Sigmoid colon (tissue), 7 donors: ENCODE data around the gene TMEM40. TPM values are rescaled to one million over a fixed set of nuclear protein-coding genes. Genes with fewer than 3 reads are reported as not detected.
"Not testable (repeated sequence)": the region's sequence is repeated elsewhere in the genome, so short reads cannot be mapped to it uniquely, and the experiment has no call there.

ENCODE experiments used
- DNase-seq: peaks from one replicate; pipeline ENCODE4 v3.0.0-alpha.2; 2019
- H3K27ac ChIP-seq, 4 donors: fragments of 200-600 bp; sonication (generic); one replicate each; pipeline ENCODE4 v1.5.1; 2016 to 2019; ENCODE audit warnings: mild to moderate bottlenecking in 1 of 4
- H3K27me3 ChIP-seq, 3 donors: fragments of 200-600 bp; sonication (generic); one replicate each; pipeline ENCODE4 v1.5.1; 2019; ENCODE audit warnings: mild to moderate bottlenecking in 1 of 3
- H3K36me3 ChIP-seq, 4 donors: fragments of 200-600 bp; sonication (generic); one replicate each; pipeline ENCODE4 v1.5.1; 2016 to 2019
- H3K4me1 ChIP-seq, 4 donors: fragments of 200-600 bp; sonication (generic); one replicate each; pipeline ENCODE4 v1.5.1; 2017 to 2019
- H3K4me3 ChIP-seq, 4 donors: fragments of 200-600 bp; sonication (generic); one replicate each; pipeline ENCODE4 v1.5.1; 2017 to 2019; ENCODE audit warnings: mild to moderate bottlenecking in 2 of 4, moderate library complexity in 1 of 4
- H3K9me3 ChIP-seq, 4 donors: fragments of 200-600 bp in 3 of 4; sonication (generic) in 3 of 4; one replicate each; pipeline versions ENCODE4 v1.5.1 to v1.6.1; 2013 to 2019
- EP300 ChIP-seq, 4 donors: sonication (generic); formaldehyde crosslinking; IDR thresholded peaks; one replicate each; pipeline ENCODE4 v1.6.1; 2017; ENCODE audit warnings: antibody characterized with exemption in 4 of 4
- POLR2A ChIP-seq, 2 donors: fragments of 450-650 bp; IDR thresholded peaks; one replicate each; pipeline ENCODE4 v1.6.1; 2016; ENCODE audit warnings: antibody characterized with exemption in 2 of 2, mild to moderate bottlenecking in 2 of 2, moderate library complexity in 2 of 2
- POLR2AphosphoS5 ChIP-seq, 4 donors: sonication (generic); formaldehyde crosslinking; IDR thresholded peaks; one replicate each; pipeline ENCODE4 v1.6.1; 2017; ENCODE audit warnings: antibody characterized with exemption in 4 of 4
- WGBS, 2 donors: extraction: QIAGEN DNeasy Blood & Tissue Kit; methylation state at CpG; one replicate each; pipeline ENCODE4 v1.1.7; 2013; 5-methylcytosine and 5-hydroxymethylcytosine counted together
- intact Hi-C: fragments of 100-400 bp; cut with DNase I; formaldehyde crosslinking; loops from one replicate; pipeline ENCODE4 v1.15.1; 2023
- polyA plus RNA-seq, 3 donors: library from polyadenylated mRNA; stranded (reverse); fragments of 200-250 nt; gene quantifications; one replicate each; pipeline ENCODE4 v1.2.3, GENCODE V29; 2013
- total RNA-seq, 4 donors: library from RNA; depleted of rRNA; stranded (reverse); fragments of >200 nt; gene quantifications; one replicate each; pipeline ENCODE4 v1.1.0, GENCODE V29; 2016
- TF ChIP-seq, protein P1 (sequence below), 4 experiments: fragments of 450-650 bp in 3 of 4; fragments of 200-600 bp in 1 of 4; IDR thresholded peaks; one replicate each; pipeline ENCODE4 v1.5.1; 2016 to 2019; ENCODE audit warnings: antibody characterized with exemption in 4 of 4, mild to moderate bottlenecking in 3 of 4, moderate library complexity in 2 of 4
- donor health status: healthy with polysubstance abuse.
- donor health status: Bipolar disorder and iron deficiency.
- donor health status: healthy.

TMEM40 gene
- total and polyA plus RNA-seq, 7 donors: 0.10 to 0.60 TPM; not detected in 5

DNA sequence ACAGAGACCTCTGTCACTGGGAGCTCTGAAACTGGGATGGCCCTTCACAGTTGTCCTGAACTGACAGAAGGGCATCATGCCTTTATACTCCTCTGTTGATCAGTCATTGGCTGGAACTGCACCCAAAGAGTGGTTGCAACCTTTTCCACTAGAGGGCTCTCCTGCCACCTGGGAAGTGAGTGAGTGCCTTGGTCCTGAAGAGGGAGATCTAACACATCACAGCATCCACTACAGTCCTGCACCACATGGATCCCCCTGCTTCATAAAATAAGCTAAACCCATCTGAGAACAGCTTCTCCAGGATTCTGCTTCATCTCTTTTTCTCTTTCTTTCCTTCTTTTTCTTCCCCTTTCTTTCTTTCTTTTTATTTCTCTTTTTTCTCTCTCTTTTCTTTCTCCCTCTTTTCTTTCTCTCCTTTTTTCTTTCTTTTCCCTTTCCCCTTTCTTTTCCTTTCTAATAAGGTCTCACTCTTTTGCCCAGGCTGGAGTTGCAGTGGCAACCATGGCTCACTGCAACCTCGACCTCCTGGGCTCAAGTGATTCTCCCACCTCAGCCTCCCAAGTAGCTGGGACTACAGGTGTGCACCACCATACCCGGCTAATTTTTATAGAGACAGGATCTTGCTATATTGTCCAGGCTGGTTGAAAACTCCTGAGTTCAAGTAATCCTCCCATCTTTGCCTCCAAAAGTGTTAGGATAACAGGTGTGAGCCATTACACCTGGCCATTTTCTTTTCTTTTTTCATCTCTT lies 52.4 kb downstream of the TMEM40 start:
- H3K9me3 ChIP-seq: no peaks in the 10 kb centered on the region
- no peak overlapping the region for H3K27ac ChIP-seq
- intact Hi-C loops: no loop called here
- H3K4me3 ChIP-seq: no peak overlapping the region
- no peaks in the 10 kb centered on the region for H3K4me1 ChIP-seq
- DNase-seq: no peak
- H3K27me3 ChIP-seq: no peaks in the 10 kb centered on the region
- TF ChIP-seq, protein P1, sequence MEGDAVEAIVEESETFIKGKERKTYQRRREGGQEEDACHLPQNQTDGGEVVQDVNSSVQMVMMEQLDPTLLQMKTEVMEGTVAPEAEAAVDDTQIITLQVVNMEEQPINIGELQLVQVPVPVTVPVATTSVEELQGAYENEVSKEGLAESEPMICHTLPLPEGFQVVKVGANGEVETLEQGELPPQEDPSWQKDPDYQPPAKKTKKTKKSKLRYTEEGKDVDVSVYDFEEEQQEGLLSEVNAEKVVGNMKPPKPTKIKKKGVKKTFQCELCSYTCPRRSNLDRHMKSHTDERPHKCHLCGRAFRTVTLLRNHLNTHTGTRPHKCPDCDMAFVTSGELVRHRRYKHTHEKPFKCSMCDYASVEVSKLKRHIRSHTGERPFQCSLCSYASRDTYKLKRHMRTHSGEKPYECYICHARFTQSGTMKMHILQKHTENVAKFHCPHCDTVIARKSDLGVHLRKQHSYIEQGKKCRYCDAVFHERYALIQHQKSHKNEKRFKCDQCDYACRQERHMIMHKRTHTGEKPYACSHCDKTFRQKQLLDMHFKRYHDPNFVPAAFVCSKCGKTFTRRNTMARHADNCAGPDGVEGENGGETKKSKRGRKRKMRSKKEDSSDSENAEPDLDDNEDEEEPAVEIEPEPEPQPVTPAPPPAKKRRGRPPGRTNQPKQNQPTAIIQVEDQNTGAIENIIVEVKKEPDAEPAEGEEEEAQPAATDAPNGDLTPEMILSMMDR (IDR thresholded peaks at IDR 0.05): peak in 3 of 4 experiments; percentile 19 to 54 (median 39)
- no peak for TF ChIP-seq POLR2A (IDR thresholded peaks at IDR 0.05)
- 80 to 90% methylated on average over 2 of the region's 2 CpGs for WGBS, 2 donors
- H3K36me3 ChIP-seq: no peaks in the 10 kb centered on the region

- Histone ChIP-seq H3K4me3 (no peak overlapping the region), H3K36me3 (no peaks in the 10 kb centered on the region), H3K27ac (no peak overlapping the region), H3K9me3 (no peaks in the 10 kb centered on the region), H3K4me1 (no peaks in the 10 kb centered on the region), H3K27me3 (no peaks in the 10 kb centered on the region)
- intact Hi-C loops: no loop called here
- 77 to 96% methylated on average over 1 of the region's 1 CpG for WGBS, 2 donors
- TF ChIP-seq POLR2AphosphoS5 (IDR thresholded peaks at IDR 0.05) (no peak), EP300 (IDR thresholded peaks at IDR 0.05) (no peak), POLR2A (IDR thresholded peaks at IDR 0.05) (no peak)
- TF ChIP-seq, protein P1 (IDR thresholded peaks at IDR 0.05): no peak
- DNase-seq: no peak
Measured at GRCh38 chr3:12705981-12706380, 53.1 kb downstream of the TMEM40 start.

GRCh38 chr3:12705374-12705926 lies 53.6 kb downstream of the TMEM40 start:
- Histone ChIP-seq H3K36me3 (no peaks in the 10 kb centered on the region), H3K9me3 (no peaks in the 10 kb centered on the region), H3K27ac (no peak overlapping the region), H3K4me3 (no peak overlapping the region), H3K27me3 (no peaks in the 10 kb centered on the region), H3K4me1 (no peaks in the 10 kb centered on the region)
- intact Hi-C loops: no loop called here
- 95 to 96% methylated on average over 6 of the region's 6 CpGs for WGBS, 2 donors
- no peak for TF ChIP-seq POLR2AphosphoS5 (IDR thresholded peaks at IDR 0.05)
- TF ChIP-seq POLR2A (IDR thresholded peaks at IDR 0.05): no peak
- TF ChIP-seq, protein P1 (IDR thresholded peaks at IDR 0.05): no peak
- no peak for TF ChIP-seq EP300 (IDR thresholded peaks at IDR 0.05)
- no peak for DNase-seq

DNA sequence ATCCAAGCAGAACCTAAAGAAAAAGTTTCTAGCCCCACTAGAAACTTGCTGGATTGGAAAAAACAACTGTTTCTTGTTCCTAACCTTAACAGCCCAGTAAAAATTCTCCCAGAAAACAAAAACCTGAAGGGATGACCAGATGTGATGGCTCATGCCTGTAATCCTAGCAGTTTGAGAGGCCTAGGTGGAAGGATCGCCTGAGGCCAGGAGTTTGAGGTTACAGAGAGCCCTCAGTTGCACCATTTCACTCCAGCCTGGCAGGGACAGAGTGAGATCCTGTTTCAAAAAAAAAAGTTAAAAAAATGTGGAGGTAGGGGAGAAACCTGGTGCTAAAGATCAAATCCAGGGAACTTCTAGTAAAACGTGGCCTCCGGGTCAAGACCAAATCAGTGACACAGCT lies 56.6 kb downstream of the TMEM40 start:
- no peak overlapping the region for H3K4me3 ChIP-seq
- no peak for TF ChIP-seq POLR2A (IDR thresholded peaks at IDR 0.05)
- TF ChIP-seq, protein P1 (IDR thresholded peaks at IDR 0.05): no peak
- TF ChIP-seq EP300 (IDR thresholded peaks at IDR 0.05): no peak
- TF ChIP-seq POLR2AphosphoS5 (IDR thresholded peaks at IDR 0.05): no peak
- intact Hi-C loops: no loop called here
- H3K4me1 ChIP-seq: no peaks in the 10 kb centered on the region
- no peaks in the 10 kb centered on the region for H3K36me3 ChIP-seq
- no peaks in the 10 kb centered on the region for H3K9me3 ChIP-seq
- DNase-seq: no peak
- 89 to 92% methylated on average over 3 of the region's 3 CpGs for WGBS, 2 donors
- H3K27me3 ChIP-seq: no peaks in the 10 kb centered on the region
- no peak overlapping the region for H3K27ac ChIP-seq

DNA sequence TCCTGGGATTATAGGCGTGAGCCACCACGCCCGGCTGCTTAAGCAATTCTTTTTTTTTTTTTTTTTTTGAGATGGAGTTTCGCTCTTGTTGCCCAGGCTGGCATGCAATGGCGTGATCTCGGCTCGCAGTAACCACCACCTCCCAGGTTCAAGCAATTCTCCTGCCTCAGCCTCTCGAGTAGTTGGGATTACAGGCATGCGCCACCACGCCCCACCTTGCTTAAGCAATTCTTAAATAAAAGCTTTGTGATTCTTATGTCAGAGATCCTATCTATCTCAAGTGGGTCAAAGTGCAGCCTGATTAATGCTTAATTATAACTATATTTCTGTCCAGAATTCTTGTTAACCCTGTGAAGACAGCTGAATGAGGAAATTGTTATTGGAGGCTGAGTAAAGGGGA lies 57.5 kb downstream of the TMEM40 start:
- DNase-seq, H3K27me3 ChIP-seq, H3K36me3 ChIP-seq, H3K9me3 ChIP-seq, H3K27ac ChIP-seq, intact Hi-C loops, H3K4me3 ChIP-seq, H3K4me1 ChIP-seq: not testable (repeated sequence)
- WGBS, 2 donors: 48 to 88% methylated on average over 10 of the region's 10 CpGs
